ENCODE data around the gene PRR4.

Gene PRR4

GRCh38 chr12:10801741-10802140, 47.5 kb downstream of the PRR4 start:
- DNase-seq (ENCODE audit: low read depth, low spot score): no peak
